GM23338 (cell line): ENCODE measurements around the gene OPTC. TPM values are rescaled to one million over a fixed set of nuclear protein-coding genes. Genes with fewer than 3 reads are reported as not detected.

Experiments used
- ATAC-seq: fragments of 200-7000 bp; cut with Tn5 transposase; 3 replicates; pipeline ENCODE4 v1.9.1; 2020
- DNase-seq: peaks from one replicate; pipeline ENCODE4 v3.0.0-alpha.2; 2015; ENCODE audit warnings: low spot score
- H2AFZ ChIP-seq: fragments of 200-600 bp; sonication (generic); 2 replicates; pipeline ENCODE4 v1.8.0; 2016; ENCODE audit warnings: antibody characterized with exemption, mild to moderate bottlenecking, moderate library complexity
- H3F3A ChIP-seq: fragments of 200-600 bp; sonication (generic); replicated peaks from 2 replicates; pipeline ENCODE4 v1.8.0; 2017; ENCODE audit warnings: antibody characterized with exemption, mixed run types, low read depth
- H3K27ac ChIP-seq: fragments of 200-600 bp; sonication (generic); 2 replicates; pipeline ENCODE4 v1.6.1; 2016; ENCODE audit warnings: low read depth
- H3K27me3 ChIP-seq: fragments of 200-600 bp; sonication (generic); 2 replicates; pipeline ENCODE4 v1.8.0; 2016; ENCODE audit warnings: mild to moderate bottlenecking, mixed run types, moderate library complexity; ENCODE audit not compliant: insufficient read depth
- H3K36me3 ChIP-seq: fragments of 200-600 bp; sonication (generic); 2 replicates; pipeline ENCODE4 v1.8.0; 2016; ENCODE audit warnings: mild to moderate bottlenecking; ENCODE audit not compliant: insufficient read depth
- H3K4me1 ChIP-seq: fragments of 200-600 bp; sonication (generic); 2 replicates; pipeline ENCODE4 v1.8.0; 2016; ENCODE audit warnings: mild to moderate bottlenecking, moderate library complexity; ENCODE audit not compliant: insufficient read depth
- H3K4me2 ChIP-seq: fragments of 200-600 bp; sonication (generic); 2 replicates; pipeline ENCODE4 v1.7.1; 2017; ENCODE audit warnings: mixed run types
- H3K4me3 ChIP-seq: fragments of 200-600 bp; sonication (generic); 2 replicates; pipeline ENCODE4 v1.6.1; 2016; ENCODE audit warnings: mixed run types
- H3K79me2 ChIP-seq: fragments of 200-600 bp; sonication (generic); replicated peaks from 2 replicates; pipeline ENCODE4 v1.8.0; 2017; ENCODE audit warnings: mild to moderate bottlenecking; ENCODE audit not compliant: insufficient read depth
- H3K9me2 ChIP-seq: fragments of 200-600 bp; sonication (generic); 2 replicates; pipeline ENCODE4 v1.8.0; 2017; ENCODE audit not compliant: insufficient read depth
- H4K20me1 ChIP-seq: fragments of 200-600 bp; sonication (generic); replicated peaks from 2 replicates; pipeline ENCODE4 v1.8.0; 2017; ENCODE audit warnings: mild to moderate bottlenecking; ENCODE audit not compliant: insufficient read depth
- H3K27ac Mint-ChIP-seq: 2 replicates; pipeline ENCODE4 v1.8.0; 2020; ENCODE audit warnings: inconsistent platforms, mild to moderate bottlenecking, moderate library complexity, mixed read lengths
- H3K27me3 Mint-ChIP-seq: 3 replicates; pipeline ENCODE4 v1.8.0; 2022; ENCODE audit warnings: low read depth, mild to moderate bottlenecking, moderate library complexity, mixed read lengths, inconsistent platforms; ENCODE audit not compliant: insufficient read depth, poor library complexity
- H3K36me3 Mint-ChIP-seq: 3 replicates; pipeline ENCODE4 v1.8.0; 2021; ENCODE audit warnings: low read depth, mild to moderate bottlenecking, inconsistent platforms, moderate library complexity, mixed read lengths
- H3K4me1 Mint-ChIP-seq: 3 replicates; pipeline ENCODE4 v1.8.0; 2020; ENCODE audit warnings: mild to moderate bottlenecking, inconsistent platforms, mixed read lengths
- H3K4me3 Mint-ChIP-seq: 3 replicates; pipeline ENCODE4 v1.8.0; 2021; ENCODE audit warnings: moderate library complexity, mild to moderate bottlenecking, inconsistent platforms, mixed read lengths
- H3K9me3 Mint-ChIP-seq: 3 replicates; pipeline ENCODE4 v1.8.0; 2020; ENCODE audit warnings: moderate library complexity, mild to moderate bottlenecking, inconsistent platforms, mixed read lengths
- CREB1 ChIP-seq: fragments of 250-450 bp; sonication (Bioruptor Pico); IDR thresholded peaks from 2 replicates; pipeline ENCODE4 v1.5.0; 2020; ENCODE audit warnings: low read depth, mild to moderate bottlenecking, moderate library complexity
- CTCF ChIP-seq, 2 experiments: fragments of 200-600 bp in 1 of 2; sonication (generic) in 1 of 2; conservative IDR thresholded peaks; 2 replicates each; pipeline versions ENCODE4 v1.5.1 to v1.6.1; 2016 to 2017; ENCODE audit warnings: antibody characterized with exemption in 2 of 2, low read depth in 2 of 2, mild to moderate bottlenecking in 2 of 2, moderate library complexity in 1 of 2
- EZH2 ChIP-seq: fragments of 200-600 bp; sonication (generic); IDR thresholded peaks from one replicate; pipeline ENCODE4 v1.8.0; 2017; ENCODE audit warnings: antibody characterized with exemption, mild to moderate bottlenecking, low read depth; ENCODE audit not compliant: unreplicated experiment
- EZH2phosphoT487 ChIP-seq: fragments of 200-600 bp; sonication (generic); IDR thresholded peaks from one replicate; pipeline ENCODE4 v1.8.1; 2018; ENCODE audit warnings: antibody characterized with exemption; ENCODE audit not compliant: unreplicated experiment
- JUNB ChIP-seq: IDR thresholded peaks from one replicate; pipeline ENCODE4 v1.6.1; 2016; ENCODE audit warnings: antibody characterized with exemption; ENCODE audit not compliant: unreplicated experiment
- NANOG ChIP-seq: IDR thresholded peaks from 2 replicates; pipeline ENCODE4 v1.6.1; 2016; ENCODE audit warnings: antibody characterized with exemption, borderline replicate concordance
- POLR2AphosphoS5 ChIP-seq: IDR thresholded peaks from 2 replicates; pipeline ENCODE4 v1.6.1; 2016; ENCODE audit warnings: antibody characterized with exemption, low read depth
- STAT1 ChIP-seq: IDR thresholded peaks from one replicate; pipeline ENCODE4 v1.6.1; 2016; ENCODE audit warnings: antibody characterized with exemption; ENCODE audit not compliant: unreplicated experiment
- ZNF114 ChIP-seq: fragments of 250-450 bp; sonication (Bioruptor Pico); IDR thresholded peaks from 2 replicates; pipeline ENCODE4 v1.5.0; 2020; ENCODE audit warnings: mild to moderate bottlenecking, moderate library complexity
- ZNF331 ChIP-seq: fragments of 250-450 bp; sonication (Bioruptor Pico); IDR thresholded peaks from 2 replicates; pipeline ENCODE4 v1.5.0; 2020; ENCODE audit warnings: low read depth, mild to moderate bottlenecking, moderate library complexity
- polyA plus RNA-seq: library from polyadenylated mRNA; unstranded; fragments of >200 nt; fragmentation: Nextera tagmentation; extraction: Ambion mirVana; gene quantifications from 2 replicates; pipeline ENCODE4 v1.2.1, GENCODE V29; 2016
- total RNA-seq: library from RNA; depleted of rRNA; stranded (reverse); fragments of >200 nt; shearing (Covaris generic); gene quantifications from 2 replicates; pipeline ENCODE4 v1.2.3, GENCODE V29; 2014
- TF ChIP-seq, protein P1 (sequence below): IDR thresholded peaks from 2 replicates; pipeline ENCODE4 v1.6.1; 2016; ENCODE audit warnings: antibody characterized with exemption
- TF ChIP-seq, protein P2 (sequence below): fragments of 250-450 bp; sonication (Bioruptor Pico); IDR thresholded peaks from 2 replicates; pipeline ENCODE4 v1.5.0; 2020; ENCODE audit warnings: mild to moderate bottlenecking, moderate library complexity
- TF ChIP-seq, protein P3 (sequence below): IDR thresholded peaks from one replicate; pipeline ENCODE4 v1.6.1; 2018; ENCODE audit warnings: antibody characterized with exemption; ENCODE audit not compliant: unreplicated experiment

Gene OPTC
- total and polyA plus RNA-seq, 2 experiments from 2014 or later, result 0.50 to 1.0 TPM

DNA sequence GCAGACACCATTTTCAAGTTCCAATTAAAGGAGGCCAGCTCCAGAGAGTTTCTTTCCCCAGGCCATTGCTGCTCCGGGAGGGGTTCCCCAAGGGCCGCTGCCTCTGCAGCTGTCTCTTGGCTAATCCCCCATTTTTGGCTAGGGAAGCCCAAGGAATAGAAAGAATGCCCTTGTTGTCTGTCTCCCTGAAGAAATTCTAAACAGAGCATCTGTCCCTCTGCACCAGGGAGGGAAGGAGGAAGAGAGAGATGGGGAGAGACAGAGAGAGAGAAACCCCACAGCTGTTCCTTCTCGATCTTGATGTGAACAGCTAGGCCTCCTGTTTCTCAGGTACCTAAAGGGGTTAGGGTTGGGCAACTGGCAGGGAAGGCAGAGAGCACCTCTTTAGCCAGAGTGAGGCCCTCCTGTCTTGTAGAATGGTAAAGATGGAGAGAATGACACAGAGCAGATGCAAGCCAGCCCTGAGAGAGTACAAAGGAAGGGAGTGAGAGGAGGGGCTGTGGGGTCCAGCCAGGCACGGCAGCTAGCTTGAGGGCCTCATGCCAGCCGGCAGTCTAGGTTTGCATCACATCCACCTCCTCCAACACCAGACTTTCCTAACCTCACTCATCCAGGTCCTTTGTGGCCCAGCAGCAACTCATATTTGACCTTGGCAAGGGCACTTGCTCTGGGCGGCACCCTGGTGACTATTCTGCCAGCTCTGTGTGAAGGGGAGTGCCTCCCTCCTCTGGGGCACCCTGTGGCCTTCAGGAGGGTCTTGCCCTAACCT, 13.1 kb downstream of the OPTC start:
- Histone ChIP-seq H3K36me3 (no peaks in the 10 kb centered on the region), H3K27ac (no peak overlapping the region), H3K79me2 (no peaks in the 10 kb centered on the region), H3K9me2 (no peaks in the 10 kb centered on the region), H4K20me1 (no peaks in the 10 kb centered on the region), H3K4me1 (peaks cover 15% of the 10 kb centered on the region), H3F3A (no peaks in the 10 kb centered on the region), H3K4me3 (no peak overlapping the region), H3K4me2 (no peak overlapping the region), H3K27me3 (0 out of 2 replicates have a peak, but pooled peaks cover 2% of the 10 kb centered on the region), H2AFZ (0 out of 2 replicates have a peak overlapping the region, but pooled peaks have one; percentile 32)
- Mint-ChIP-seq H3K27me3 (peaks cover 13% of the 10 kb centered on the region), H3K9me3 (no peaks in the 10 kb centered on the region), H3K4me1 (peaks cover 43% of the 10 kb centered on the region), H3K36me3 (no peaks in the 10 kb centered on the region), H3K4me3 (no peak overlapping the region), H3K27ac (no peak overlapping the region)
- ATAC-seq (no peak), DNase-seq (no peak)
- TF ChIP-seq EZH2 (no peak), JUNB (no peak), ZNF114 (CRISPR knock-in tag) (no peak), STAT1 (no peak), NANOG (no peak), POLR2AphosphoS5 (no peak), ZNF331 (CRISPR knock-in tag) (no peak), CREB1 (CRISPR knock-in tag) (no peak), CTCF (conservative IDR thresholded peaks at IDR 0.05; ENCODE audit: low read depth in 2 of 2) (no peak), EZH2phosphoT487 (no peak)
- TF ChIP-seq, protein P1, sequence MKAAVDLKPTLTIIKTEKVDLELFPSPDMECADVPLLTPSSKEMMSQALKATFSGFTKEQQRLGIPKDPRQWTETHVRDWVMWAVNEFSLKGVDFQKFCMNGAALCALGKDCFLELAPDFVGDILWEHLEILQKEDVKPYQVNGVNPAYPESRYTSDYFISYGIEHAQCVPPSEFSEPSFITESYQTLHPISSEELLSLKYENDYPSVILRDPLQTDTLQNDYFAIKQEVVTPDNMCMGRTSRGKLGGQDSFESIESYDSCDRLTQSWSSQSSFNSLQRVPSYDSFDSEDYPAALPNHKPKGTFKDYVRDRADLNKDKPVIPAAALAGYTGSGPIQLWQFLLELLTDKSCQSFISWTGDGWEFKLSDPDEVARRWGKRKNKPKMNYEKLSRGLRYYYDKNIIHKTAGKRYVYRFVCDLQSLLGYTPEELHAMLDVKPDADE, result no peak
- TF ChIP-seq, protein P2, sequence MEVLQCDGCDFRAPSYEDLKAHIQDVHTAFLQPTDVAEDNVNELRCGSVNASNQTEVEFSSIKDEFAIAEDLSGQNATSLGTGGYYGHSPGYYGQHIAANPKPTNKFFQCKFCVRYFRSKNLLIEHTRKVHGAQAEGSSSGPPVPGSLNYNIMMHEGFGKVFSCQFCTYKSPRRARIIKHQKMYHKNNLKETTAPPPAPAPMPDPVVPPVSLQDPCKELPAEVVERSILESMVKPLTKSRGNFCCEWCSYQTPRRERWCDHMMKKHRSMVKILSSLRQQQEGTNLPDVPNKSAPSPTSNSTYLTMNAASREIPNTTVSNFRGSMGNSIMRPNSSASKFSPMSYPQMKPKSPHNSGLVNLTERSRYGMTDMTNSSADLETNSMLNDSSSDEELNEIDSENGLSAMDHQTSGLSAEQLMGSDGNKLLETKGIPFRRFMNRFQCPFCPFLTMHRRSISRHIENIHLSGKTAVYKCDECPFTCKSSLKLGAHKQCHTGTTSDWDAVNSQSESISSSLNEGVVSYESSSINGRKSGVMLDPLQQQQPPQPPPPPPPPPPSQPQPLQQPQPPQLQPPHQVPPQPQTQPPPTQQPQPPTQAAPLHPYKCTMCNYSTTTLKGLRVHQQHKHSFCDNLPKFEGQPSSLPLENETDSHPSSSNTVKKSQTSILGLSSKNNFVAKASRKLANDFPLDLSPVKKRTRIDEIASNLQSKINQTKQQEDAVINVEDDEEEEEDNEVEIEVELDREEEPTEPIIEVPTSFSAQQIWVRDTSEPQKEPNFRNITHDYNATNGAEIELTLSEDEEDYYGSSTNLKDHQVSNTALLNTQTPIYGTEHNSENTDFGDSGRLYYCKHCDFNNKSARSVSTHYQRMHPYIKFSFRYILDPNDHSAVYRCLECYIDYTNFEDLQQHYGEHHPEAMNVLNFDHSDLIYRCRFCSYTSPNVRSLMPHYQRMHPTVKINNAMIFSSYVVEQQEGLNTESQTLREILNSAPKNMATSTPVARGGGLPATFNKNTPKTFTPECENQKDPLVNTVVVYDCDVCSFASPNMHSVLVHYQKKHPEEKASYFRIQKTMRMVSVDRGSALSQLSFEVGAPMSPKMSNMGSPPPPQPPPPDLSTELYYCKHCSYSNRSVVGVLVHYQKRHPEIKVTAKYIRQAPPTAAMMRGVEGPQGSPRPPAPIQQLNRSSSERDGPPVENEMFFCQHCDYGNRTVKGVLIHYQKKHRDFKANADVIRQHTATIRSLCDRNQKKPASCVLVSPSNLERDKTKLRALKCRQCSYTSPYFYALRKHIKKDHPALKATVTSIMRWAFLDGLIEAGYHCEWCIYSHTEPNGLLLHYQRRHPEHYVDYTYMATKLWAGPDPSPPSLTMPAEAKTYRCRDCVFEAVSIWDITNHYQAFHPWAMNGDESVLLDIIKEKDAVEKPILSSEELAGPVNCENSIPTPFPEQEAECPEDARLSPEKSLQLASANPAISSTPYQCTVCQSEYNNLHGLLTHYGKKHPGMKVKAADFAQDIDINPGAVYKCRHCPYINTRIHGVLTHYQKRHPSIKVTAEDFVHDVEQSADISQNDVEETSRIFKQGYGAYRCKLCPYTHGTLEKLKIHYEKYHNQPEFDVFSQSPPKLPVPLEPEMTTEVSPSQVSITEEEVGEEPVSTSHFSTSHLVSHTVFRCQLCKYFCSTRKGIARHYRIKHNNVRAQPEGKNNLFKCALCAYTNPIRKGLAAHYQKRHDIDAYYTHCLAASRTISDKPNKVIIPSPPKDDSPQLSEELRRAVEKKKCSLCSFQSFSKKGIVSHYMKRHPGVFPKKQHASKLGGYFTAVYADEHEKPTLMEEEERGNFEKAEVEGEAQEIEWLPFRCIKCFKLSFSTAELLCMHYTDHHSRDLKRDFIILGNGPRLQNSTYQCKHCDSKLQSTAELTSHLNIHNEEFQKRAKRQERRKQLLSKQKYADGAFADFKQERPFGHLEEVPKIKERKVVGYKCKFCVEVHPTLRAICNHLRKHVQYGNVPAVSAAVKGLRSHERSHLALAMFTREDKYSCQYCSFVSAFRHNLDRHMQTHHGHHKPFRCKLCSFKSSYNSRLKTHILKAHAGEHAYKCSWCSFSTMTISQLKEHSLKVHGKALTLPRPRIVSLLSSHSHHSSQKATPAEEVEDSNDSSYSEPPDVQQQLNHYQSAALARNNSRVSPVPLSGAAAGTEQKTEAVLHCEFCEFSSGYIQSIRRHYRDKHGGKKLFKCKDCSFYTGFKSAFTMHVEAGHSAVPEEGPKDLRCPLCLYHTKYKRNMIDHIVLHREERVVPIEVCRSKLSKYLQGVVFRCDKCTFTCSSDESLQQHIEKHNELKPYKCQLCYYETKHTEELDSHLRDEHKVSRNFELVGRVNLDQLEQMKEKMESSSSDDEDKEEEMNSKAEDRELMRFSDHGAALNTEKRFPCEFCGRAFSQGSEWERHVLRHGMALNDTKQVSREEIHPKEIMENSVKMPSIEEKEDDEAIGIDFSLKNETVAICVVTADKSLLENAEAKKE, result no peak
- TF ChIP-seq, protein P3, sequence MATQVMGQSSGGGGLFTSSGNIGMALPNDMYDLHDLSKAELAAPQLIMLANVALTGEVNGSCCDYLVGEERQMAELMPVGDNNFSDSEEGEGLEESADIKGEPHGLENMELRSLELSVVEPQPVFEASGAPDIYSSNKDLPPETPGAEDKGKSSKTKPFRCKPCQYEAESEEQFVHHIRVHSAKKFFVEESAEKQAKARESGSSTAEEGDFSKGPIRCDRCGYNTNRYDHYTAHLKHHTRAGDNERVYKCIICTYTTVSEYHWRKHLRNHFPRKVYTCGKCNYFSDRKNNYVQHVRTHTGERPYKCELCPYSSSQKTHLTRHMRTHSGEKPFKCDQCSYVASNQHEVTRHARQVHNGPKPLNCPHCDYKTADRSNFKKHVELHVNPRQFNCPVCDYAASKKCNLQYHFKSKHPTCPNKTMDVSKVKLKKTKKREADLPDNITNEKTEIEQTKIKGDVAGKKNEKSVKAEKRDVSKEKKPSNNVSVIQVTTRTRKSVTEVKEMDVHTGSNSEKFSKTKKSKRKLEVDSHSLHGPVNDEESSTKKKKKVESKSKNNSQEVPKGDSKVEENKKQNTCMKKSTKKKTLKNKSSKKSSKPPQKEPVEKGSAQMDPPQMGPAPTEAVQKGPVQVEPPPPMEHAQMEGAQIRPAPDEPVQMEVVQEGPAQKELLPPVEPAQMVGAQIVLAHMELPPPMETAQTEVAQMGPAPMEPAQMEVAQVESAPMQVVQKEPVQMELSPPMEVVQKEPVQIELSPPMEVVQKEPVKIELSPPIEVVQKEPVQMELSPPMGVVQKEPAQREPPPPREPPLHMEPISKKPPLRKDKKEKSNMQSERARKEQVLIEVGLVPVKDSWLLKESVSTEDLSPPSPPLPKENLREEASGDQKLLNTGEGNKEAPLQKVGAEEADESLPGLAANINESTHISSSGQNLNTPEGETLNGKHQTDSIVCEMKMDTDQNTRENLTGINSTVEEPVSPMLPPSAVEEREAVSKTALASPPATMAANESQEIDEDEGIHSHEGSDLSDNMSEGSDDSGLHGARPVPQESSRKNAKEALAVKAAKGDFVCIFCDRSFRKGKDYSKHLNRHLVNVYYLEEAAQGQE, result no peak
